Progenitor cell of endocrine pancreas (in vitro differentiated cells): ENCODE data around the gene DPT. TPM values are rescaled to one million over a fixed set of nuclear protein-coding genes. Genes with fewer than 3 reads are reported as not detected.

ENCODE experiments used
- DNase-seq: peaks from one replicate; pipeline ENCODE4 v3.0.0; 2021; ENCODE audit warnings: low spot score; ENCODE audit not compliant: unreplicated experiment
- H3K27ac Mint-ChIP-seq: 2 replicates; pipeline ENCODE4 v1.8.0; 2021; ENCODE audit warnings: mild to moderate bottlenecking, moderate library complexity, mixed read lengths
- H3K27me3 Mint-ChIP-seq: 2 replicates; pipeline ENCODE4 v1.8.0; 2021; ENCODE audit warnings: mixed read lengths
- H3K36me3 Mint-ChIP-seq: 2 replicates; pipeline ENCODE4 v1.8.0; 2022; ENCODE audit warnings: mixed read lengths; ENCODE audit not compliant: insufficient read depth
- H3K4me1 Mint-ChIP-seq: 2 replicates; pipeline ENCODE4 v1.8.0; 2021; ENCODE audit warnings: low read depth, mixed read lengths
- H3K4me3 Mint-ChIP-seq: 2 replicates; pipeline ENCODE4 v1.8.0; 2021; ENCODE audit warnings: low read depth, mild to moderate bottlenecking, moderate library complexity, mixed read lengths
- H3K9me3 Mint-ChIP-seq: 2 replicates; pipeline ENCODE4 v1.8.0; 2021; ENCODE audit warnings: low read depth, mixed read lengths
- CTCF ChIP-seq: fragments of 200-600 bp; sonication (generic); IDR thresholded peaks from one replicate; pipeline ENCODE4 v1.5.0; 2021; ENCODE audit warnings: antibody characterized with exemption, mild to moderate bottlenecking; ENCODE audit not compliant: unreplicated experiment
- total RNA-seq: library from RNA; stranded (reverse); gene quantifications from 2 replicates; pipeline ENCODE4 v1.2.1, GENCODE V29; 2021

DPT gene
- total RNA-seq, 1 donor from 2014 or later = not detected

GRCh38 chr1:168693197-168693871, 35.7 kb downstream of the DPT start:
- Mint-ChIP-seq H3K9me3 (no peaks in the 10 kb centered on the region), H3K4me1 (peaks cover 29% of the 10 kb centered on the region), H3K27me3 (peaks cover 9% of the 10 kb centered on the region), H3K36me3 (no peaks in the 10 kb centered on the region), H3K4me3 (no peak overlapping the region), H3K27ac (peak overlapping the region; percentile 54)
- no peak for DNase-seq
- no peak for TF ChIP-seq CTCF

GRCh38 chr1:168692472-168692871, 36.5 kb downstream of the DPT start:
- H3K4me1 Mint-ChIP-seq = peaks cover 29% of the 10 kb centered on the region
- no peak for TF ChIP-seq CTCF
- peaks cover 9% of the 10 kb centered on the region for H3K27me3 Mint-ChIP-seq
- no peaks in the 10 kb centered on the region for H3K9me3 Mint-ChIP-seq
- DNase-seq = no peak
- no peak overlapping the region for H3K4me3 Mint-ChIP-seq
- H3K36me3 Mint-ChIP-seq = no peaks in the 10 kb centered on the region
- no peak overlapping the region for H3K27ac Mint-ChIP-seq

GRCh38 chr1:168691541-168691940, 37.5 kb downstream of the DPT start:
- Mint-ChIP-seq H3K36me3 (no peaks in the 10 kb centered on the region), H3K27ac (no peak overlapping the region), H3K4me3 (no peak overlapping the region), H3K9me3 (no peaks in the 10 kb centered on the region), H3K4me1 (peaks cover 29% of the 10 kb centered on the region), H3K27me3 (peaks cover 9% of the 10 kb centered on the region)
- DNase-seq = no peak
- no peak for TF ChIP-seq CTCF

- DNase-seq = no peak
- Mint-ChIP-seq H3K4me1 (peaks cover 29% of the 10 kb centered on the region), H3K4me3 (no peak overlapping the region), H3K27ac (peak overlapping the region; percentile 76), H3K9me3 (no peaks in the 10 kb centered on the region), H3K27me3 (no peaks in the 10 kb centered on the region), H3K36me3 (no peaks in the 10 kb centered on the region)
- no peak for TF ChIP-seq CTCF
Observed at GRCh38 chr1:168689726-168690602, 39.0 kb downstream of the DPT start.

GRCh38 chr1:168689327-168689657, 39.7 kb downstream of the DPT start:
- no peaks in the 10 kb centered on the region for H3K27me3 Mint-ChIP-seq
- H3K27ac Mint-ChIP-seq = no peak overlapping the region
- peaks cover 26% of the 10 kb centered on the region for H3K4me1 Mint-ChIP-seq
- no peak overlapping the region for H3K4me3 Mint-ChIP-seq
- DNase-seq = no peak
- H3K36me3 Mint-ChIP-seq = no peaks in the 10 kb centered on the region
- TF ChIP-seq CTCF = no peak
- no peaks in the 10 kb centered on the region for H3K9me3 Mint-ChIP-seq
